Activated naive CD4-positive, alpha-beta T cell treated with anti-CD3 and anti-CD28 coated beads, Interleukin-2, amount 50 U/mL, for 24 hours (primary cell): ENCODE results near the gene CDC37L1.
"Not testable (repeated sequence)": the region's sequence is repeated elsewhere in the genome, so short reads cannot be mapped to it uniquely, and the experiment has no call there.

Experiments used
- H3K27ac Mint-ChIP-seq: one replicate; pipeline ENCODE4 v1.8.0; 2021; ENCODE audit warnings: mild to moderate bottlenecking, mixed read lengths
- H3K27me3 Mint-ChIP-seq: one replicate; pipeline ENCODE4 v1.8.0; 2021; ENCODE audit warnings: mixed read lengths
- H3K36me3 Mint-ChIP-seq: one replicate; pipeline ENCODE4 v1.8.0; 2021; ENCODE audit warnings: mixed read lengths
- H3K4me1 Mint-ChIP-seq: one replicate; pipeline ENCODE4 v1.8.0; 2021; ENCODE audit warnings: mixed read lengths
- H3K4me3 Mint-ChIP-seq: one replicate; pipeline ENCODE4 v1.8.0; 2021; ENCODE audit warnings: mild to moderate bottlenecking, mixed read lengths
- H3K9me3 Mint-ChIP-seq: one replicate; pipeline ENCODE4 v1.8.0; 2021; ENCODE audit warnings: mixed read lengths

CDC37L1 gene

GRCh38 chr9:4679268-4680172, at the start of gene CDC37L1:
Gene CDC37L1 (plus strand): TSS chr9:4679569. CDS start chr9:4679768, 199 bp downstream.
- no peak within 1 kb of the TSS for H3K27ac Mint-ChIP-seq
- H3K36me3 Mint-ChIP-seq: peaks cover 10% of the 10 kb centered on the region
- H3K4me3 Mint-ChIP-seq: no peak within 1 kb of the TSS
- H3K9me3 Mint-ChIP-seq: no peaks in the 10 kb centered on the region
- H3K4me1 Mint-ChIP-seq: peaks cover 12% of the 10 kb centered on the region
- no peaks in the 10 kb centered on the region for H3K27me3 Mint-ChIP-seq

GRCh38 chr9:4630836-4631235, 48.5 kb upstream of the CDC37L1 start:
- no peaks in the 10 kb centered on the region for H3K27me3 Mint-ChIP-seq
- H3K27ac Mint-ChIP-seq: no peak overlapping the region
- no peak overlapping the region for H3K4me3 Mint-ChIP-seq
- no peaks in the 10 kb centered on the region for H3K9me3 Mint-ChIP-seq
- no peaks in the 10 kb centered on the region for H3K36me3 Mint-ChIP-seq
- peaks cover 8% of the 10 kb centered on the region for H3K4me1 Mint-ChIP-seq

GRCh38 chr9:4638968-4639367, 40.4 kb upstream of the CDC37L1 start:
- Mint-ChIP-seq H3K27ac (no peak overlapping the region), H3K9me3 (no peaks in the 10 kb centered on the region), H3K36me3 (no peaks in the 10 kb centered on the region), H3K4me3 (no peak overlapping the region), H3K4me1 (peaks cover 10% of the 10 kb centered on the region), H3K27me3 (no peaks in the 10 kb centered on the region)

GRCh38 chr9:4639420-4639819, 39.9 kb upstream of the CDC37L1 start:
- no peaks in the 10 kb centered on the region for H3K9me3 Mint-ChIP-seq
- H3K4me3 Mint-ChIP-seq: no peak overlapping the region
- H3K36me3 Mint-ChIP-seq: no peaks in the 10 kb centered on the region
- no peak overlapping the region for H3K27ac Mint-ChIP-seq
- peaks cover 10% of the 10 kb centered on the region for H3K4me1 Mint-ChIP-seq
- H3K27me3 Mint-ChIP-seq: no peaks in the 10 kb centered on the region

- Mint-ChIP-seq H3K36me3 (no peaks in the 10 kb centered on the region), H3K4me3 (no peak overlapping the region)
These were observed 39.3 kb upstream of the CDC37L1 start for GRCh38 chr9:4640027-4640426.

GRCh38 chr9:4642351-4642750, 37.0 kb upstream of the CDC37L1 start:
- Mint-ChIP-seq H3K9me3 (no peaks in the 10 kb centered on the region), H3K27ac (no peak overlapping the region)

More at GRCh38 chr9:4640027-4640426, 39.3 kb upstream of the CDC37L1 start:
- no peaks in the 10 kb centered on the region for H3K9me3 Mint-ChIP-seq
- peaks cover 10% of the 10 kb centered on the region for H3K4me1 Mint-ChIP-seq
- no peaks in the 10 kb centered on the region for H3K27me3 Mint-ChIP-seq
- H3K27ac Mint-ChIP-seq: no peak overlapping the region

GRCh38 chr9:4654084-4654483, 25.3 kb upstream of the CDC37L1 start:
- Mint-ChIP-seq H3K9me3 (no peaks in the 10 kb centered on the region), H3K27ac (no peak overlapping the region), H3K4me3 (no peak overlapping the region), H3K4me1 (no peaks in the 10 kb centered on the region), H3K27me3 (no peaks in the 10 kb centered on the region), H3K36me3 (peaks cover 2% of the 10 kb centered on the region)

More at GRCh38 chr9:4642351-4642750, 37.0 kb upstream of the CDC37L1 start:
- Mint-ChIP-seq H3K4me1 (peaks cover 10% of the 10 kb centered on the region), H3K4me3 (no peak overlapping the region), H3K27me3 (no peaks in the 10 kb centered on the region), H3K36me3 (no peaks in the 10 kb centered on the region)

- H3K27me3 Mint-ChIP-seq: no peaks in the 10 kb centered on the region
- H3K9me3 Mint-ChIP-seq: no peaks in the 10 kb centered on the region
- H3K4me1 Mint-ChIP-seq: no peaks in the 10 kb centered on the region
- no peak overlapping the region for H3K4me3 Mint-ChIP-seq
- H3K27ac Mint-ChIP-seq: no peak overlapping the region
- H3K36me3 Mint-ChIP-seq: peaks cover 2% of the 10 kb centered on the region
These were observed 24.8 kb upstream of the CDC37L1 start for GRCh38 chr9:4654538-4654937.

- not testable (repeated sequence) for H3K27me3 Mint-ChIP-seq, H3K4me3 Mint-ChIP-seq, H3K36me3 Mint-ChIP-seq, H3K9me3 Mint-ChIP-seq, H3K27ac Mint-ChIP-seq, H3K4me1 Mint-ChIP-seq
These were observed 23.2 kb upstream of the CDC37L1 start for GRCh38 chr9:4656196-4656595.

GRCh38 chr9:4656621-4657020, 22.7 kb upstream of the CDC37L1 start:
- H3K4me3 Mint-ChIP-seq: no peak overlapping the region
- H3K27me3 Mint-ChIP-seq: no peaks in the 10 kb centered on the region
- H3K4me1 Mint-ChIP-seq: peaks cover 6% of the 10 kb centered on the region
- H3K27ac Mint-ChIP-seq: no peak overlapping the region
- H3K36me3 Mint-ChIP-seq: peaks cover 2% of the 10 kb centered on the region
- no peaks in the 10 kb centered on the region for H3K9me3 Mint-ChIP-seq

GRCh38 chr9:4657426-4658159, 21.8 kb upstream of the CDC37L1 start:
- Mint-ChIP-seq H3K27me3 (no peaks in the 10 kb centered on the region), H3K9me3 (no peaks in the 10 kb centered on the region), H3K36me3 (peaks cover 2% of the 10 kb centered on the region), H3K27ac (no peak overlapping the region), H3K4me3 (no peak overlapping the region), H3K4me1 (peaks cover 12% of the 10 kb centered on the region)

- not testable (repeated sequence) for H3K4me3 Mint-ChIP-seq, H3K9me3 Mint-ChIP-seq, H3K27me3 Mint-ChIP-seq, H3K36me3 Mint-ChIP-seq, H3K27ac Mint-ChIP-seq
- peaks cover 41% of the 10 kb centered on the region for H3K4me1 Mint-ChIP-seq
These were observed 18.7 kb upstream of the CDC37L1 start for GRCh38 chr9:4660665-4661064.

- Mint-ChIP-seq H3K27ac (peak overlapping the region; percentile 38), H3K9me3 (no peaks in the 10 kb centered on the region), H3K4me3 (peak overlapping the region; percentile 96), H3K4me1 (peaks cover 46% of the 10 kb centered on the region), H3K27me3 (no peaks in the 10 kb centered on the region), H3K36me3 (no peaks in the 10 kb centered on the region)
These were observed 18.2 kb upstream of the CDC37L1 start for GRCh38 chr9:4661165-4661564.

- Mint-ChIP-seq H3K4me1 (peaks cover 50% of the 10 kb centered on the region), H3K36me3 (no peaks in the 10 kb centered on the region), H3K4me3 (peak overlapping the region; percentile 96), H3K9me3 (no peaks in the 10 kb centered on the region), H3K27ac (peak overlapping the region; percentile 98), H3K27me3 (no peaks in the 10 kb centered on the region)
These were observed 17.8 kb upstream of the CDC37L1 start for GRCh38 chr9:4661611-4662010.

- peak within 1 kb of the TSS; percentile 98 for H3K27ac Mint-ChIP-seq
- peaks cover 58% of the 10 kb centered on the region for H3K4me1 Mint-ChIP-seq
- H3K36me3 Mint-ChIP-seq: no peaks in the 10 kb centered on the region
- H3K27me3 Mint-ChIP-seq: no peaks in the 10 kb centered on the region
- H3K4me3 Mint-ChIP-seq: peak within 1 kb of the TSS; percentile 96
- H3K9me3 Mint-ChIP-seq: no peaks in the 10 kb centered on the region
These were observed 17.0 kb upstream of the CDC37L1 start, which contains the start of gene PLPP6 for GRCh38 chr9:4662108-4662988. Gene PLPP6 (plus strand): TSS chr9:4662294. CDS start chr9:4662376, 82 bp downstream.
